Stomach (tissue), 9 donors: ENCODE results near the gene TSPAN19. TPM values are rescaled to one million over a fixed set of nuclear protein-coding genes. Genes with fewer than 3 reads are reported as not detected.

Experiments used
- DNase-seq, 2 donors: peaks; one replicate each; pipeline versions ENCODE4 v3.0.0 to v3.0.0-alpha.2; 2013 to 2019
- H3K27ac ChIP-seq, 5 donors: fragments of 200-600 bp in 4 of 5; sonication (generic) in 4 of 5; one replicate each; pipeline ENCODE4 v1.5.1; 2013 to 2019; ENCODE audit warnings: mild to moderate bottlenecking in 1 of 5, moderate library complexity in 1 of 5
- H3K27me3 ChIP-seq, 3 donors: fragments of 200-600 bp; sonication (generic); one replicate each; pipeline ENCODE4 v1.5.1; 2017 to 2019; ENCODE audit warnings: mixed run types in 1 of 3
- H3K36me3 ChIP-seq, 4 donors: fragments of 200-600 bp; sonication (generic); 1 replicate in 3 of 4; 2 replicates in 1 of 4; pipeline ENCODE4 v1.5.1; 2016 to 2019
- H3K4me1 ChIP-seq, 4 donors: fragments of 200-600 bp; sonication (generic); one replicate each; pipeline ENCODE4 v1.5.1; 2016 to 2019
- H3K4me3 ChIP-seq, 4 donors: fragments of 200-600 bp; sonication (generic) in 3 of 4; one replicate each; pipeline ENCODE4 v1.5.1; 2016 to 2019; ENCODE audit warnings: mild to moderate bottlenecking in 1 of 4
- H3K9me3 ChIP-seq, 4 donors: fragments of 200-600 bp; sonication (generic); one replicate each; pipeline ENCODE4 v1.5.1; 2016 to 2019
- CTCF ChIP-seq, 7 experiments: fragments of 450-650 bp in 4 of 7; fragments of 200-600 bp in 3 of 7; sonication (generic) in 3 of 7; IDR thresholded peaks; one replicate each; pipeline ENCODE4 v1.5.1; 2016 to 2019; ENCODE audit warnings: antibody characterized with exemption in 7 of 7, control low read depth in 2 of 7, mild to moderate bottlenecking in 1 of 7
- EP300 ChIP-seq: sonication (generic); formaldehyde crosslinking; IDR thresholded peaks from one replicate; pipeline ENCODE4 v1.6.1; 2017; ENCODE audit warnings: antibody characterized with exemption
- POLR2A ChIP-seq, 4 donors: fragments of 450-650 bp; IDR thresholded peaks; one replicate each; pipeline ENCODE4 v1.6.1; 2016; ENCODE audit warnings: antibody characterized with exemption in 4 of 4, control low read depth in 2 of 4, mild to moderate bottlenecking in 1 of 4, moderate library complexity in 1 of 4
- POLR2AphosphoS5 ChIP-seq, 3 donors: sonication (generic); formaldehyde crosslinking; IDR thresholded peaks; one replicate each; pipeline ENCODE4 v1.6.1; 2016; ENCODE audit warnings: antibody characterized with exemption in 3 of 3
- WGBS, 5 donors: extraction: QIAGEN DNeasy Blood & Tissue Kit in 3 of 5; methylation state at CpG; one replicate each; pipeline versions ENCODE4 v1.1.5 to v1.1.7; 2013 to 2018; 5-methylcytosine and 5-hydroxymethylcytosine counted together
- intact Hi-C: fragments of 100-400 bp; cut with DNase I; formaldehyde crosslinking; loops from one replicate; pipeline ENCODE4 v1.15.1; 2023; ENCODE audit warnings: low total_unique reads
- polyA plus RNA-seq, 3 donors: library from polyadenylated mRNA; stranded (reverse); fragments of 200-250 nt; gene quantifications; one replicate each; pipeline ENCODE4 v1.2.3, GENCODE V29; 2013
- total RNA-seq, 5 donors: library from RNA; depleted of rRNA; stranded (reverse); fragments of >200 nt; gene quantifications; one replicate each; pipeline versions ENCODE4 v1.1.0 to v1.2.3, GENCODE V29; 2014 to 2016
- donor health status: healthy with polysubstance abuse.
- donor health status: Bipolar disorder and iron deficiency.
- donor health status: healthy.

Gene TSPAN19
- total and polyA plus RNA-seq, 8 donors: 12.3 TPM; not detected in 7

DNA sequence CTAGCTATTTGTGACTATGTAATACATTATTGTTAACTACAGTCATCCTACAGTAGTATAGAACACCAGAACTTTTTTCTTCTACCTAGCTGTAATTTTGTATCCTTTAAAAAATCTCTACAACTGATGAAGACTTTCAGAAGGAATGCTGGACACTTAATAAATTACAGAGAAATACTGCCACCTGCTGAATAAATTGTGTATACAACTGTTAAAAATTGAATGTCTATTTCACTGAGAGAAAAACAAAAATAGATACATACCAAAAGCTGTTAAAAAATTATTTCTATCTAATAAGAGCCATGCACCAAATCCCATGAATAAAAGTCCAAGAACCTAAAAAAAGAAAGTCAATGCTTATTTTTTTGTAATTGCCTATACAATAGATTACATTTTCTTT, 6.6 kb downstream of the TSPAN19 start:
- H3K27ac ChIP-seq: no peak overlapping the region

DNA sequence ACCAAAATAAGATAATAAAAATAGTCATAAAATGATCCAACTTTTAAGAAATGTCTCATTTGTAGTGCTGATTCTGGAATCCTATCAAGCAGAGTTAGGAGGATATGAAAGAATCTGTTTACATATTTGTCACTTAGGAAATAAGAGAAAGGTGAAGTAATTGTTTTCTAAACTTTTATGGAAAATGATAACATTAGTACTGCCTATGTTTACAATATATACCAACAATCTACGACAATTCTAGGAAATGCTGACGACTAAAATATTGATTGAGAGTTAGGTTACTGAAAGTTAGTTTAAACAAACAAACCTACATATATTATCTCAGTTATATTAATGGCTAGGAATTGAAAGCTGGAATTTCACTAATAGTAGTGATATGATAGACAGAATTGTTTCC, 18.0 kb downstream of the TSPAN19 start:
- Histone ChIP-seq H3K27ac (no peak overlapping the region), H3K27me3 (no peaks in the 10 kb centered on the region), H3K4me3 (no peak overlapping the region), H3K36me3 (no peaks in the 10 kb centered on the region), H3K9me3 (no peaks in the 10 kb centered on the region), H3K4me1 (no peaks in the 10 kb centered on the region)
- no peak for TF ChIP-seq EP300
- no peak for TF ChIP-seq CTCF (IDR thresholded peaks at IDR 0.05)
- TF ChIP-seq POLR2AphosphoS5 (IDR thresholded peaks at IDR 0.05): no peak
- TF ChIP-seq POLR2A (IDR thresholded peaks at IDR 0.05): no peak
- DNase-seq: no peak
- 13 to 41% (median 24%) methylated on average over 2 of the region's 2 CpGs for WGBS, 5 donors
- intact Hi-C loops: no loop called here

More for the DNA sequence above, 6.6 kb downstream of the TSPAN19 start:
- no peaks in the 10 kb centered on the region for H3K9me3 ChIP-seq
- no peaks in the 10 kb centered on the region for H3K36me3 ChIP-seq
- no peak overlapping the region for H3K4me3 ChIP-seq
- TF ChIP-seq POLR2A (IDR thresholded peaks at IDR 0.05) (no peak), CTCF (IDR thresholded peaks at IDR 0.05) (peak in 4 of 7 experiments; percentile 12 to 46 (median 40))
- H3K27me3 ChIP-seq: no peaks in the 10 kb centered on the region
- intact Hi-C loops: loop anchor here (5.0 kb wide), 1 partner anchor 152 kb away; no protein-coding TSS in a partner anchor
- H3K4me1 ChIP-seq: no peaks in the 10 kb centered on the region
- DNase-seq: peak in 1 of 2 donors; percentile 22

DNA sequence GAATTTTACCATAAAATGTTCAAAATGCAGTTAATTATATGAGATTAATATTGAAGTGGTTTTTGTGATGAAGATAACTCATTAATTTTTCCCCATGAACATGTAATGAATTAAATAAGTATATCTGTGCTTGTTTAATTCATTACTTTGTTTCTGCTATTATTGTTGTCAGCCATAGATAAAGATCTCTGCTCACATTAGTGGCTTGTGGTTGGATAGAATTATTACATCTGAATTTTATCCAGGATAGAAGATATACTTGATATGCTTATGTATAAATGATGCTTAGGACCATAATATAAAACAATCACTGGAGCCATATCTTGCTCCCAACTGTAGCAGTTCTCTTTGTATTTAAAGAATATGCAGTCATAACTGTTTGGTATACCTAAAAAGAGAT, 18.5 kb downstream of the TSPAN19 start:
- Histone ChIP-seq H3K4me3 (no peak overlapping the region), H3K36me3 (no peaks in the 10 kb centered on the region), H3K27ac (no peak overlapping the region), H3K27me3 (no peaks in the 10 kb centered on the region), H3K4me1 (no peaks in the 10 kb centered on the region), H3K9me3 (no peaks in the 10 kb centered on the region)
- no peak for TF ChIP-seq POLR2AphosphoS5 (IDR thresholded peaks at IDR 0.05)
- TF ChIP-seq EP300: no peak
- TF ChIP-seq CTCF (IDR thresholded peaks at IDR 0.05): no peak
- no peak for TF ChIP-seq POLR2A (IDR thresholded peaks at IDR 0.05)
- DNase-seq: no peak
- intact Hi-C loops: no loop called here

GRCh38 chr12:85017133-85017532, 18.9 kb downstream of the TSPAN19 start:
- 63 to 83% (median 71%) methylated on average over 3 of the region's 3 CpGs for WGBS, 5 donors
- no peaks in the 10 kb centered on the region for H3K9me3 ChIP-seq
- H3K4me3 ChIP-seq: no peak overlapping the region
- no peak for TF ChIP-seq EP300
- no peaks in the 10 kb centered on the region for H3K27me3 ChIP-seq
- no peak for DNase-seq
- no peaks in the 10 kb centered on the region for H3K36me3 ChIP-seq
- intact Hi-C loops: no loop called here
- no peak overlapping the region for H3K27ac ChIP-seq
- H3K4me1 ChIP-seq: no peaks in the 10 kb centered on the region

- no peak for TF ChIP-seq POLR2AphosphoS5 (IDR thresholded peaks at IDR 0.05)
- no peak for TF ChIP-seq POLR2A (IDR thresholded peaks at IDR 0.05)
- no peak for TF ChIP-seq EP300
- no peak for TF ChIP-seq CTCF (IDR thresholded peaks at IDR 0.05)
- H3K27me3 ChIP-seq: no peaks in the 10 kb centered on the region
- no peaks in the 10 kb centered on the region for H3K36me3 ChIP-seq
- intact Hi-C loops: no loop called here
- DNase-seq: no peak
- no peaks in the 10 kb centered on the region for H3K9me3 ChIP-seq
- H3K4me1 ChIP-seq: no peaks in the 10 kb centered on the region
- WGBS, 5 donors: 60 to 88% (median 75%) methylated on average over 1 of the region's 1 CpG
- no peak overlapping the region for H3K4me3 ChIP-seq
- no peak overlapping the region for H3K27ac ChIP-seq
Measured at GRCh38 chr12:85016413-85016812, 19.7 kb downstream of the TSPAN19 start.
